Activated CD8-positive, alpha-beta memory T cell treated with anti-CD3 and anti-CD28 coated beads, Interleukin-2, amount 50 U/mL, for 48 hours (primary cell): ENCODE results near the gene SLC7A6.

Source experiments
- DNase-seq: peaks from one replicate; pipeline ENCODE4 v3.0.0-alpha.2; 2020

The SLC7A6 gene

DNA sequence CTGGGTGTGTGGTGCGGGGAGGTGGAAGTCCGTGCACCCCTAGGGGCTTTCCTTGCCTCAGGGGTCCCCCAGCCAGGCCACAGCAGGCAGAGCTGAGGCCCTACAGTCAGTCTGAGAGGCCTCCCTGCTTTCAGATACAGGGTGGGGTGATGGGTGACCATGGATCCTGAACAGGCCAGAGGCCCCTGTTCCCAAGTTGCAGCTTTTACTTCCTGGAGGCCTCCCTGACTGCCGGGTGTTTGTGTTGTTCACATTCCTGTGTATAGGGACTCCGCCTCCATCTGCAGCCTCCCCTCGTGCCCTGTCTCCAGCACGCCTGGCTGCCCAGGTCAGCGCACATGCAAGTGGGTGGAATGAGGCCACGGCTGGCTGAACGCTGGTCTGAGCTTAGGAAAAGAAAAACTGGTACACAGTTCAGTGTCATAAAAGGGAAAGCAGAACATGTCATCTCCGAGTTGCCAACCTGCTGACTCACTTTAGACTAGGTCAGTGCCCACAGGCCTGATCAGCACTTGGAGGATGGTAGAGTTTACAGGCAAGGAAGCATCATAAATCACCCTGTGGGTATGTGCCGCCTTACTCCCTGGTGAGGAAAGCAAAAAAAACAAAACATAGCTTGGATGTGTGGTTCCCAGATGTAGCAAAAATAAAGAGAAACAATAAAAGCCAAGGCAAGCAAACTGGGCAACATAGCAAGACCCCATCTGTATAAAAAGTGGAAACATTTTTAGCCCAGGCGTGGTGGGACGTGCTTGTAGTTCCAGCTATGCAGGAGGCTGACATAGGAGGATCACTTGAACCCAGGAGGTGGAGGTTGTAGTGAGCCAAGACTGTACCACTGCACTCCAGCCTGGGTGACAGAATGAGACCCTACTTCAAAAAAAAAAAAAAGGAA lies 6.2 kb upstream of the SLC7A6 start:
- DNase-seq = no peak

DNA sequence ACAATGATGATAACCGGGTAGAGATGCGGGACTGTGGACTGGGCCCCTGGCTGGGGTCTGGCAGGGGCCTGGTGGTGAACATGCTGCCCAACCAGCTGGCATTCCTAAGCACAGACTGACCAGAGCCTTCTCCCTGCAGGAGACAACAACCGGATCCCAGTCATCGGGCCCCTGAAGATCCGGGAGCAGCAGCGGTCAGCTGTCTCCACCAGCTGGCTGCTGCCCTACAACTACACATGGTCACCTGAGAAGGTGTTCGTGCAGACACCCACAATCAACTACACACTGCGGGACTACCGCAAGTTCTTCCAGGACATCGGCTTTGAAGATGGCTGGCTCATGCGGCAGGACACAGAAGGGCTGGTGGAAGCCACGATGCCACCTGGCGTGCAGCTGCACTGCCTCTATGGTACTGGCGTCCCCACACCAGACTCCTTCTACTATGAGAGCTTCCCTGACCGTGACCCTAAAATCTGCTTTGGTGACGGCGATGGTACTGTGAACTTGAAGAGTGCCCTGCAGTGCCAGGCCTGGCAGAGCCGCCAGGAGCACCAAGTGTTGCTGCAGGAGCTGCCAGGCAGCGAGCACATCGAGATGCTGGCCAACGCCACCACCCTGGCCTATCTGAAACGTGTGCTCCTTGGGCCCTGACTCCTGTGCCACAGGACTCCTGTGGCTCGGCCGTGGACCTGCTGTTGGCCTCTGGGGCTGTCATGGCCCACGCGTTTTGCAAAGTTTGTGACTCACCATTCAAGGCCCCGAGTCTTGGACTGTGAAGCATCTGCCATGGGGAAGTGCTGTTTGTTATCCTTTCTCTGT lies 5.1 kb upstream of the SLC7A6 start:
- no peak for DNase-seq

- DNase-seq = no peak
These were observed 683 bp upstream of the SLC7A6 start for GRCh38 chr16:68263559-68264127.

GRCh38 chr16:68265078-68265920 lies 973 bp downstream of the SLC7A6 start:
- peak; percentile 70 for DNase-seq

GRCh38 chr16:68267612-68268405 lies 3.5 kb downstream of the SLC7A6 start:
- no peak for DNase-seq

DNA sequence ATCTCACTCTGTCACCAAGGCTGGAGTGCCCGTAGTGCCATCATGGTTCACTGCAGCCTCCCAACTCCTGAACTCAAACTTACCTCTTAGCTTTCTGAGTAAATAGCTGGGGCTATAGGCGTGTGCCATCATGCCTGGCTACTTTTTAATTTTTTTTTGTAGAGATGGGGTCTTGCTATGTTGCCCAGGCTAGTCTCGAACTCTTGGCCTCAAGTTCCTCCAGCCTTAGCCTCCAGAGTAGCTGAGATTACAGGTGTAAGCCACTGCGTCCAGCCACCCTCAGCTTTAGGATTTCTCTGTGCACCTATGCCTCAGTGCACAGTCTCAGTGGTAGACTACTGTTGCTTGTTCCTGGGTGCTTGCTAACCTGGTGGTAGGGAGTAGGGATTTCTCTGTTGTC lies 5.5 kb downstream of the SLC7A6 start:
- no peak for DNase-seq

- DNase-seq = no peak
These were observed 6.0 kb downstream of the SLC7A6 start for GRCh38 chr16:68270353-68270752.

- DNase-seq = no peak
These were observed 8.3 kb downstream of the SLC7A6 start for GRCh38 chr16:68272507-68273209.

DNA sequence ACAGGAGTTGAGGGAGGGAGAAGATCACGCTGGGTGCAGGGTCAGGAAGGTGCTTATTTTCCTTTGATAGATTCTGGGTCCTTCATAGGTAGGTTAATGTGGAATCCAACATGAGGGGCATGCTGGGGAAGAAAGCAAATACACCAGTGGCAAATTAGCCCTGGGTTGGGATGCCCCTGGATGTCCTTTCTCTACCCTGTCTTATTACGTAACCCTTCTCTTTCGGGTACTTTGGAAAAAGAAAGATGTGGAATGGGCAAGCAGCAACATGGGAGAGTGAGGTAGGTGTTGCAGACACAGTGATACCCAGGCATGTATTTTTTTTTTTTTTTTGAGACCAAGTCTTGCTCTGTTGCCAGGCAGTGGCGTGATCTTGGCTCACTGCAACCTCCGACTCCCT lies 9.1 kb downstream of the SLC7A6 start:
- no peak for DNase-seq

- DNase-seq = no peak
These were observed 9.6 kb downstream of the SLC7A6 start for GRCh38 chr16:68273896-68274295.

DNA sequence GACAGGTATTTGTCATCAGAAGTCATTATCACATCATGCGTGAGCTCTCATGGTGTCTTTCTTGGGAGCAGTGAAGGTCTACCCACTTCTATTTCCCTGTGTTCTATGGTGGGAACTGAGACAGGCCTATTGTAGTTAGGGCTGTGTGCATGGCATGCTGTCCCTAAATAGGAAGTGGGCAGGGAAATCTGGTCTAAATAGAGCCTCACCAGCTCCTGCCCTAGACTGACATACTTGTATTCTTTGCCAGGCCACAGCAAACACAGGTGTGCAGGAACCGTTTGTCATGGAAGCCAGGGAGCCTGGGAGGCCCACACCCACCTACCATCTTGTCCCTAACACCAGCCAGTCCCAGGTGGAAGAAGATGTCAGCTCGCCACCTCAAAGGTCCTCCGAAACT lies 10.1 kb downstream of the SLC7A6 start:
- no peak for DNase-seq

DNA sequence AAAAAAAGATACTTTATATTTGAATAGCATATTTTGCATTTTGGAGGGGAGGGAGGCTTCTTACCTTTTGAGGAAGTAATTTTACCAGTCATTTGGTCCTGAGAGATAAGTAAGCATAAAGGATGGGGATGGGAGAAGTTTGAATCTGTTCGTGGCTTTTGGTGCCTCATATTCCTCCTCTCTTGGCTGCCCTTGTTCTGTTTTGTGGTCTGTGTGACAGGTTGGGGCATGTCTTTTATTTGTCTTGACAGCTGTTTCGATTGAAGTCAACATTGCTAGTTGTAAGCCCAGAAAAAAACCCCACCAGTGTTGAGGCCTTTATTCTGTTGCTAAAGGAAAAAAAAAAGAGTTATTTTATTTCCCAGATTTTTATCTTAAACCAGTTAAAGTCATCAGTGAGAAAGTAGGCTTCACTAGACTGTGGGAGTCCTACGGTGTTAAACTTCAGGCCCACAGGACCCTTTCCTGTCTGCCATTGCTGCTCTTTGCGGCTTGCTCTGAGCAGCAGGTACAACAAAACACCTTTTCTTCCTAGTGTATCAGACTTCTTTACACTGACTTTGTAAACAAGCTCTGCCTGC lies 11.4 kb downstream of the SLC7A6 start:
- no peak for DNase-seq

DNA sequence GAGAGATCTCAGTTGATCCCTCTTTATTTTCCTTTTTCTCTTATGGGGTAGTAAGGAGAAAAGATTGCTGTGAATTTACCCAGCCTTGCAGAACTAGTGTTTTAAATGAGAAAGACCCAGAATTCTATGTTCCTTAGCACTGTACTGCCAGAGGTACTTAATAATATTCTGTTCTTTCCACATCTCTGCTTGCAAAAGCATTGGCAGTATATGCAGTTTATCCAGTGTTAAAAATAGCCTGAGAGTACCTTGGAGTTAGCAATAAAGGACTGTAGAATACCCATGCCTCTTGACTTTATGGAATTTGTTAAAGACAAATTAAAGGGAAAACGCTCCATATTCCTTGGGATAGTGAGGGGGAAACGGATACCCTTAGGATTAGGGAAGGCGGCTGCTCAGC lies 11.9 kb downstream of the SLC7A6 start:
- no peak for DNase-seq

DNA sequence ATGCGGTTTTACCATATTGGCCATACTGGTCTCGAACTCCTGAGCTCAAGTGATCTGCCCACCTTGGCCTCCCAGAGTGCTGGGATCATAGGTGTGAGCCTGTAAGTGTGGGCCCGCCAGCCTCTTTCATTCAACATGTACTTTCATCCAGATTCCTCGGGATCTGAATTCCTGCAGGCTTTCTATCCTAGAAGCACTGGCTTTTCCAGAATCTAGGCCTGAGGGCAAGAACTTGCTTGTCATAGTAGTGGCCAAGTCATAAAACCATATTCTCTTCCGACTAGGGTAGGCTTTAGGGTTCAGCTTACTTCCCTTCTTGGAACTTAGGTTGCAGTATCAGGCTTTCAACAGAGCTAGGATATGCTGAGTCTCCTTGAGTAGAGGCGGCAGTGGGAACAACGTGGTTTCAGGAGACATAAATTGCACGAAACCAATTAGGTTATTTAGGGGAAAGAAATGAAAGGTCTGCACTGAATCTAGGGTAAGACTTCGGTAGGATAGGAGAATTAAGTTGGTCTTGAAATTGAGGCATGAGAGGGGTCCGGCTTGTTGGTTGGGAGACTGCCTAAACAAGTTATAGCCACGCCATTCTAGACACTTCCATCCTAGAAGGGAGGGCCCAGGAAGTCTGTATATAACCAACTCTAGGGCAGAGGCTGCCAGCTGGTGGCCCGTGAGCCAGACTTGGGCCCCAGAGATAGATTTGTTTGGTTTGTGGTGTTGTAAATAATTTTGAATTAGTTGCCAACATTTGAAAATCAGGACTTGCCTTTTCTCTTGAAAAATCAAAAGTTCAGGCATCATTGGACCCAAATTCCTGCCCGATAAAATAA lies 15.6 kb downstream of the SLC7A6 start:
- no peak for DNase-seq

- DNase-seq = no peak
These were observed 17.2 kb downstream of the SLC7A6 start for GRCh38 chr16:68281368-68282063.

DNA sequence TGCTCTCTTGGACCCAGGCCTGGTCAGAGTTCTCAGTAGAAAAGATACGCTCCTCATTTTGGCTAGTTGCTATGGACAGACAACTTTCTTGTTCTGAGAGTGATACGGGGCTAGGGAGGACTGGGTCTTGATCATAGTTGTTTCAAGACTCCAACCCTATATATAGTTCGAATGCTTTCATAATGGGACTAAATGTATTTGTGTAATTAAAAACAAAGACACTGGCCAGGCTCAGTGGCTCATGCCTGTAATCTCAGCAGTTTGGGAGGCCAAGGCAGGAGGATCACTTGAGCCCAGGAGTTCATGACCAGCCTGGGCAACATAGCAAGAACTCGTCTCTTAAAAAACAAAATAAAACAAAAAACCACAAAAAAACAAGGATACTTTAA lies 17.7 kb downstream of the SLC7A6 start:
- DNase-seq = no peak

DNA sequence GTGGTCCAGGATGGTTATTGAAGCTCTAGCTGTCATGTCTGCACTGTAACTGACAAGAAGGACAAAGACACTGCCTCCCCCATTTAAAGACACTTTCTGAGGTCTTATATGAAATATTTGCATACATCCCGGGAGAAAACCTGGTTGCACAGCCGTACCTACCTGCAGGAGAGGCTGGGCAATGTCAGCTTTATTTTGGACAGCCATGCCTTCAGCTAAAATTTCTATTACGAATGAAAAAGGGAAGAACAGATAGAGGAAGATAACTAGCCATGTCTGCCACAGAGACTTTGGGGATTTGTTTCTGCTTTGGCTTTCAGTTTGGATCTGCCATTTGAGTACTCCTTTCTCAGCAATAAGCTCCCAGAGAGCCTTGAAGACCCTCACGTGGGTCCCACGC lies 19.0 kb downstream of the SLC7A6 start:
- DNase-seq = no peak

- DNase-seq = no peak
These were observed 19.7 kb downstream of the SLC7A6 start for GRCh38 chr16:68283801-68284598.
